ENCODE measurements around the gene SIAH3. TPM values are rescaled to one million over a fixed set of nuclear protein-coding genes. Genes with fewer than 3 reads are reported as not detected.

The SIAH3 gene
- total and polyA plus RNA-seq, 10 donors: under 0.01 to 0.20 (median 0.06) TPM; not detected in 1

DNA sequence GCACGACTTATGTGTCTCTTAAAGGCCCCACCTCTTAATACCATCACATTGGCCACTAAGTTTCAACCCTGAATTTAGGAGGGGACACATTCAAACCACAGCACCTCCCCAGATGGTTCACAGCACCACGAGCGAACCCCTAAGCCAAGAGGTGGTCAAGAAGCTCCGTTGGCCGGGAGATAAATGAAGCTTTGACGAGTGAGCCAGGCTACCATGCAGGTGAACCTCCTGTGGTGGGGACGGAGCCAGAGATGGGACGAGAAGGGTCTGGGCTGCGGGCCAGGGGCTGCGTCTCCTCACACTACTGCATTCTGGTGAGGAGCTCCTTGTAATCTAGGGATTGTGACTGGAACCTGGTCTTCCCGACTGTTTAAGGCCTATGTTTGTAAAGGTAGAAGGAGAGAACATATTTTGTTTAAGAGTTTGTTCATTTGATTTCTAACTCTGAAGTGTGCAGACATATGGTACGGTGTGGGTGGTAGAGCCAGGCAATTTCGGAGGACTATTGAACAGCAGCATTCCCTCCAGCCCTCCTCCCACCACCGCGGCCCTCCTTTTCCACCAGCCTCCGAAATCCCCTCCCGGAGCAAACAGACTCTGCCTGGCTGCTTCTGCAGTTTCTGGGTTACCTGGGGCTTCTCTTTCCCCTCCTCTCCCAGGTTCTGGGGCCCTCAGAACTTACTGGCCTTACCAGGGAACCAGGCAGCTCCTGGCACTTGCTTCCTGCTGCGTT, 31.3 kb downstream of the SIAH3 start:
- TF ChIP-seq POLR2A (IDR thresholded peaks at IDR 0.05): no peak
- TF ChIP-seq, protein P1, sequence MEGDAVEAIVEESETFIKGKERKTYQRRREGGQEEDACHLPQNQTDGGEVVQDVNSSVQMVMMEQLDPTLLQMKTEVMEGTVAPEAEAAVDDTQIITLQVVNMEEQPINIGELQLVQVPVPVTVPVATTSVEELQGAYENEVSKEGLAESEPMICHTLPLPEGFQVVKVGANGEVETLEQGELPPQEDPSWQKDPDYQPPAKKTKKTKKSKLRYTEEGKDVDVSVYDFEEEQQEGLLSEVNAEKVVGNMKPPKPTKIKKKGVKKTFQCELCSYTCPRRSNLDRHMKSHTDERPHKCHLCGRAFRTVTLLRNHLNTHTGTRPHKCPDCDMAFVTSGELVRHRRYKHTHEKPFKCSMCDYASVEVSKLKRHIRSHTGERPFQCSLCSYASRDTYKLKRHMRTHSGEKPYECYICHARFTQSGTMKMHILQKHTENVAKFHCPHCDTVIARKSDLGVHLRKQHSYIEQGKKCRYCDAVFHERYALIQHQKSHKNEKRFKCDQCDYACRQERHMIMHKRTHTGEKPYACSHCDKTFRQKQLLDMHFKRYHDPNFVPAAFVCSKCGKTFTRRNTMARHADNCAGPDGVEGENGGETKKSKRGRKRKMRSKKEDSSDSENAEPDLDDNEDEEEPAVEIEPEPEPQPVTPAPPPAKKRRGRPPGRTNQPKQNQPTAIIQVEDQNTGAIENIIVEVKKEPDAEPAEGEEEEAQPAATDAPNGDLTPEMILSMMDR (IDR thresholded peaks at IDR 0.05 in 8 of 11, conservative IDR thresholded peaks at IDR 0.05 in 3 of 11): no peak
- no peak for TF ChIP-seq POLR2AphosphoS5 (IDR thresholded peaks at IDR 0.05)
- Histone ChIP-seq H3K4me1 (peaks cover 0 to 7% (median 0%) of the 10 kb centered on the region in 6 donors), H3K27me3 (replicated peaks in 1 of 7) (no peaks in the 10 kb centered on the region), H3K4me3 (no peak overlapping the region), H3K36me3 (no peaks in the 10 kb centered on the region), H3K27ac (no peak overlapping the region), H3K9me3 (peaks cover 0 to 6% (median 0%) of the 10 kb centered on the region in 8 donors)
- DNase-seq: no peak
- intact Hi-C loops (cut with DNase I; ENCODE audit: low total_unique reads): no loop called here
- 92 to 96% (median 94%) methylated on average over 18 of the region's 18 CpGs for WGBS, 5 donors

- Histone ChIP-seq H3K4me1 (no peaks in the 10 kb centered on the region), H3K27ac (no peak overlapping the region), H3K36me3 (no peaks in the 10 kb centered on the region), H3K27me3 (replicated peaks in 1 of 7) (no peaks in the 10 kb centered on the region), H3K4me3 (no peak overlapping the region), H3K9me3 (peaks cover 0 to 6% (median 0%) of the 10 kb centered on the region in 8 donors)
- no peak for DNase-seq
- TF ChIP-seq POLR2AphosphoS5 (IDR thresholded peaks at IDR 0.05) (no peak), POLR2A (IDR thresholded peaks at IDR 0.05) (no peak)
- TF ChIP-seq, protein P1 (IDR thresholded peaks at IDR 0.05 in 8 of 11, conservative IDR thresholded peaks at IDR 0.05 in 3 of 11): no peak
- intact Hi-C loops (cut with DNase I; ENCODE audit: low total_unique reads): no loop called here
- 68 to 88% (median 76%) methylated on average over 2 of the region's 2 CpGs for WGBS, 5 donors
These were observed 33.7 kb downstream of the SIAH3 start for GRCh38 chr13:45817833-45818232.

DNA sequence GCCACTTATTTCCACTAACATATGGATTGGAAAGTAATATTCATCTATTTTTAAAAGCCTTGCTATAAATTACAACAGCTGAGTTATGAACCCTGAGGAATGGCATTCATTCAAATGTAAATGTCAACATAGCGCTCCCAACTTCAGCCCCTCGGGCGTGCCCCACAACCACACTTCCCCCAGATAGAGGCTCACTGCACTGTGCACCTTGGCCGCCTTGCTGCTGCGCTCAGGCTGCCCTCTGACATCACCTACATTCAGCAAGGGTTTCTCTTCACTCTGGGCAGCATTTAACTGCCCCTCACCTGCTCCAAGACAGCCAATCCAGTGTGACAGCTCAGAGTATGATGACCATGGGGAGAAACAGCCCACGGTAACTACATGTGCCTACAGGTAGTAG, 35.1 kb downstream of the SIAH3 start:
- peaks cover 0 to 6% (median 0%) of the 10 kb centered on the region in 8 donors for H3K9me3 ChIP-seq
- WGBS, 5 donors: 83 to 87% (median 84%) methylated on average over 6 of the region's 6 CpGs
- H3K27ac ChIP-seq: no peak overlapping the region
- no peak for DNase-seq
- H3K27me3 ChIP-seq (replicated peaks in 1 of 7): no peaks in the 10 kb centered on the region
- intact Hi-C loops (cut with DNase I; ENCODE audit: low total_unique reads): no loop called here
- no peaks in the 10 kb centered on the region for H3K4me1 ChIP-seq
- H3K4me3 ChIP-seq: no peak overlapping the region
- H3K36me3 ChIP-seq: no peaks in the 10 kb centered on the region
- TF ChIP-seq POLR2A (IDR thresholded peaks at IDR 0.05): no peak

DNA sequence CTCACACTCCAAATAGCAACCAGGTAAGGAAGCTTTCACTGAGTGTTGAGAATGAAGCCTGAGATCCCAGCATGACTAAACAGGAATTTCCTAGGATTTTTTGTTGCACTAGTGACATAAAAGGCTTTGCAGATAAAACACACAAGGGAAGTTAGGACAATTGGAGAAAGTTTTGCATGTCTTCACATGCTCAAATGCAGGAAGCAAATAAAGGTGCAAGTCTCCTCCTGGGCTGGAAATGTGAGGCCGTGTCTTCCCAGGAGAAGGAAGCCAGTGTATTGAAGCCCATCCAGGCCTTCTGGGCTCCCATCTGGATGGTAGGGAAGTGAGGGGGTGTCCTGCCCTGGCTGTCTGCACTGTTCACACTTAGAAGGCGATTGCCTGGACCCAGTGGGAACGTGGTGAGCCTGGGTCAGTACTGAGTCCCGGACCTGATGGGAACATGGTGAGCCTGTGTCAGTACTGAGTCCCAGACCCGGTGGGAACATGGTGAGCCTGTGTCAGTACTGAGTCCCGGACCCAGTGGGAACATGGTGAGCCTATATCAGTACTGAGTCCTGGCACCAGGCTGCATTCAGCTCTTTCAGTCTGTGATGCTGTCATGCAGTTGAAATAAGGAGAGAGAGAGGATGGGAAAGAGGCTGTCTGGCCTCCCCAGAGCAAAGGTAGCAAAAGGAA, 38.7 kb downstream of the SIAH3 start:
- TF ChIP-seq POLR2A (IDR thresholded peaks at IDR 0.05) (no peak), POLR2AphosphoS5 (IDR thresholded peaks at IDR 0.05) (no peak)
- TF ChIP-seq, protein P1 (IDR thresholded peaks at IDR 0.05 in 8 of 11, conservative IDR thresholded peaks at IDR 0.05 in 3 of 11): no peak
- intact Hi-C loops (cut with DNase I; ENCODE audit: low total_unique reads): no loop called here
- no peaks in the 10 kb centered on the region for H3K27me3 ChIP-seq (replicated peaks in 1 of 7)
- no peak overlapping the region for H3K4me3 ChIP-seq
- no peak for DNase-seq
- H3K4me1 ChIP-seq: no peaks in the 10 kb centered on the region
- WGBS, 5 donors: 84 to 96% (median 89%) methylated on average over 5 to 6 of the region's 6 CpGs
- no peak overlapping the region for H3K27ac ChIP-seq
- no peaks in the 10 kb centered on the region for H3K9me3 ChIP-seq
- H3K36me3 ChIP-seq: no peaks in the 10 kb centered on the region
